ENCODE measurements around the gene ZNF436. TPM values are rescaled to one million over a fixed set of nuclear protein-coding genes. Genes with fewer than 3 reads are reported as not detected.

Gene ZNF436
- total RNA-seq, 2 experiments from 2014 or later = 4.0 to 4.6 TPM

DNA sequence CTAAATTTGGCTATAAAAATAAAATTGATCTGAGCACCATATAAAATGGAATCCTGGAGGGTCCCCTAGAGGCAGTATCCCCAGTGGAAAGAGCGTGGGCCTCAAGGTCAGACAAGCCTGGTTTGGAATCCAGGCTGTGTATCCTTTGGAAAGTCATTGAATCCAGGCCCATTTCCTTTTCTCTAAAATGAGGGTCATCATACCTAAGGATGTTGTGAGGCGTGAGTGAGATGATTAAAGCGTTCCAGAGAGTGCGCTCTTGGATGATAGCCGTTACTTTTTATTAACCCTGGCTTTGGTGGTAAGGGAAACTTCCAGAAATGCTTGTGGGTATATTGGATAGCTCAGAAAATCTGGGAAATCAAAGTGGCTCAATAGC lies 683 bp upstream of the ZNF436 start:
- CTCF ChIA-PET = interaction anchor here (1.0 kb wide), 1 partner anchor 26 kb away, joined by 4 read pairs; the partner anchor contains the start of gene HNRNPR
- POLR2A ChIA-PET = interaction anchor here (0.6 kb wide), 1 partner anchor 26 kb away, joined by 3 read pairs; the partner anchor contains the start of gene HNRNPR

DNA sequence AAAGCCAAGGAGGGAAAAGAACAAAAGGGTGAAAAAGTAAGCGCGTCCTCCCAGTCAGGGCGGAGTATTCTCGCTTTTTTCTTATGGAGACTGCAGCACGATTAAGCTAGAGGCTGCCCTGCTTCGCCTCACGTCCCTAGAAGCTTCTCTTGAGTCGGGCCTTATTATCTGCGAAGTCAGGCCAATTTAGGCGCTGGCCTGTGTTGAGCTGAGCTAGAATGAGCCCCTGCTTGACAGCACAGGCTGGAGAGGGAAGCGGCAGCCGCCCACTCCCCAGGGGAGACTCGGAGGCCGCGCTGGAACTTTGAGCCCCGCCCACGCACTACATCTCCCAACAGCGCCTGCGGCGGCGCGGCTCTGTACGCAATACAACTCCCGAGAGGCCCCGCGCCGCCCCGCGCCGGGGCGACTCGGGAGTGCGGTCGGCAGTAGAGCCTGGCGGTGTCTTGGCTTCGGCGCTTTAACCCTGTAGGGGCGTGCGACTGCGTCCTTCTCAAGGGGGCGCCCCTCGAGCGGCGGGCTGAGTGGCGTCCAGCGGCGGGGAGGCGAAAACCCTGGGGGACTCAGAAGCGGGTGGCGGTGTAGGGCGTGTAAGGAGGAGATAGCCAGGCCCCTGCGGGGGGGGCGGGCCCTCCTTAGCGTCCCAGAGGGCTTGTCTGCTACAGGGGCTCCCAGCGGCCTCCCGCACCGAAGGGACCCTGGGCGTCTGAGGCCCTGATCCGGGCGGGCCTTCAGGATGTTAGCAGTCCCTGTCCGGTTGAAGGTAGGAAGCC lies 888 bp downstream of the ZNF436 start:
- POLR2A ChIA-PET = interaction anchor here (3.1 kb wide), 1 partner anchor 24 kb away, joined by 50 read pairs; the partner anchor contains the start of gene HNRNPR

DNA sequence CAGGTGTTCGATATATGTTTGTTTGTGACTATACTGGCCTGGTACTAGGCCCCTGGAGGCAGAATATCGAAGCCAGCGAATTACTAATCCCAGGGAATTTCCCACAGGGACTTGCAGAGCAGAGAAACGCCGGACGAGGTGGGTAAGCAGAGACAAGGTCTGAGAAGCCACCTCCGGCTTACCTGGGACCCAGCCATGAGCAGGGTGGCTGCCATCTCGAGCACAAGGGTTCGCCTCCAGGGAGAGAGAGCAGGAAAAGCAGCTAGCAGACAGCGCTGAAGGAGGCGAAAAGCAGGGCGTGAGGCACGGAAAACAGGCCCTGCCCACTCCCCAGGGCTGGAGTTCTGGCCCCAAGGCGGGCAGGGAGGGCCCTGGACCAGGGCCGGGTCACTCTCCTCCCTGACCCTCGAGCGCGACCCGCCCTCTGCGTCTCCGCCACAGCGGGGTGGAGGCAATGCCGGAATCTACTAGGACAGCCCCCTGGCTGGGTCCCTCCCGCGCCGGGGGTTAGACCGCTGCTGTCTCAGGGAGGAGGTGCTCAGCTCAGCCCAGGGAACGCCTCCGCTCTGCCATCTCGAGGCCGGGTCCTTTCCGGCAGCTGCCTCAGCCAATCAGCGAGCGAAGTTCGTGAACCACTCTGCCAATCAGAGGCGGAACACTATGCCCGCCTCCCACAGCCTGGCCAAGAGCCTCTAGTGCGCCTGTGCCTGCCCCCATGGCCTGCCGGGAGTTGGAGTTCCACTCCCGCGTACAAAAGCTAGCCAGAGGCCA lies 1.7 kb downstream of the ZNF436 start:
- ChIA-PET POLR2A (interaction anchor here (0.6 to 3.1 kb wide), 2 partner anchors 23 to 455 kb away, joined by 12 to 50 read pairs; partner anchors contain the start of gene HNRNPR), CTCF (interaction anchor here (0.5 to 1.3 kb wide), 2 partner anchors 23 to 44 kb away, joined by 3 to 10 read pairs; partner anchors contain the start of gene HNRNPR)

More for the DNA sequence above, 888 bp downstream of the ZNF436 start:
- CTCF ChIA-PET = interaction anchor here (0.5 to 1.3 kb wide), 2 partner anchors 24 to 44 kb away, joined by 3 to 10 read pairs; partner anchors contain the start of gene HNRNPR

DNA sequence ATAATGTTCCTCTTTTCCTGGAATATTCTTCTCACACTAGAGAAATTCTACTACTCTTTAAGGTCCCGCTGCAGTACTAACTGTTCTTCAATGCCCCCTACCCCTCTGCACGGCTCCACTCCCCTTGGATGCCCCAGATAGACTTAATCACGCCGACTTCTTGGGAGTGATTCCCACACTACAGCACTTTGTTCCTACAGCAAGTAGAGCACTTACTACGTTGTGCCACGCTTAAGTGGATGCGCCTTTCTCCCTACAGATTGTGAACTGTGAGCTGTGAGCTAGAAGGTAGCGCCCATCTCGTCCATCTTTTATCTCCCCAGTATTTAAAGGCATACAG lies 2.2 kb downstream of the ZNF436 start:
- POLR2A ChIA-PET = interaction anchor here (0.6 to 3.1 kb wide), 2 partner anchors 23 to 456 kb away, joined by 12 to 50 read pairs; partner anchors contain the start of gene HNRNPR
- CTCF ChIA-PET = no interaction called here

DNA sequence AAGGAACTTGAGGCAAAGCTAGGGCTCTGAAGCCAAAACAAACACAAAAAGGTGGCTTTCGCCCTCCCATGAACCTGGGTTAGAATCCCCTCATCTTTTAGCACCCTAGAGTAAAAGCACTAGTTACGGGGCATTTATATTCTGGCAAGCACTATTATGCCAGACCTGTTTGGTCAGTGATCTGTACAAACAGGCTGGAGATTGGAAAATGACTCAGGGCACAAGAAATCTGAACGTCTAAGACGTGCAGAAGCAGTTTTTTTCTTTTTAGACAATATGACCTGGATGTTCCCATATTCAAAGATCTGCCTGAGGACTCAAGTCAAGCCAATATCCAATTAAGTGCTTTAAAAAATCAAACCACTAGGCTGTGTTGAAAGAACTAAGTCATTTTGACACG lies 3.0 kb downstream of the ZNF436 start:
- POLR2A ChIA-PET = no interaction called here
- CTCF ChIA-PET = interaction anchor here (1.5 kb wide), 1 partner anchor 24 kb away, joined by 3 read pairs; no protein-coding TSS in a partner anchor

DNA sequence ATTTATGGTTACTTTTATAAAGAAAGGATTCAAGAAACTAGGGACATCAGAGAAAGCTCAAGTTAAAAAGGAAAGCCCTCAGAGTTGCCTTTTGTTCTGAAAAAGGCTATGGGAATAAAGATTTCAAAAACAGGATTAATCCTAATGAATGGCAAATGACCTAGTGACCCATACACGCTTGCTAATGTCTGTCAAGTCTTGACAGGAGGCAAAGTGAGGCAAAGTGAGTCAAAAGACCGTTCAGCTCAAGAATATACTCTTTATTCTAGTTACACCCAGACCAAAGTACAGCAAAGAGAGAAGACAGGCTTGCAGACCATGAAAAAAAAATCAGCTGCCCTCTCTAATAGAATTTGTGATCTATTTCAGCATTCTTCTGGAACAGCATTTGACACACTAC lies 3.5 kb downstream of the ZNF436 start:
- POLR2A ChIA-PET = no interaction called here
- CTCF ChIA-PET = interaction anchor here (1.5 kb wide), 1 partner anchor 23 kb away, joined by 3 read pairs; no protein-coding TSS in a partner anchor

DNA sequence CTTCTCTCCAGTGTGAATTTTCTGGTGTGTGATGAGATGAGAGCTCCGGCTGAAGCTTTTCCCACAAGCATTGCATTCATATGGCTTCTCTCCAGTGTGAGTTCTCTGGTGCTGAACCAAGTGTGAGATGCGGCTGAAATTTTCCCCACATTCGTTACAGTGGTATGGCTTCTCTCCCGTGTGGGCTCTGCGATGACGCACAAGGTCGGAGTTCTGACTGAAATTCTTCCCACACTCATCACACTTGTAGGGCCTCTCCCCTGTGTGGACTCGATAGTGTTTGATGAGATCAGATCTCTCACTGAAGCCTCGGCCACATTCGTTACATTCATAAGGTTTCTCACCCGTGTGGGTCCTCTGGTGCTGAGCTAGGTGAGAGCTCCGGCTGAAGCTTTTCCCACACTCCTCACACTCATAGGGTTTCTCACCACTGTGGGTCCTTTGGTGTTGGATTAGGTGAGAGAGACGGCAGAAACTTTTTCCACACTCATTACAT lies 7.4 kb downstream of the ZNF436 start:
- CTCF ChIA-PET = interaction anchor here (1.8 kb wide), 1 partner anchor 18 kb away, joined by 4 read pairs; the partner anchor contains the start of gene HNRNPR

DNA sequence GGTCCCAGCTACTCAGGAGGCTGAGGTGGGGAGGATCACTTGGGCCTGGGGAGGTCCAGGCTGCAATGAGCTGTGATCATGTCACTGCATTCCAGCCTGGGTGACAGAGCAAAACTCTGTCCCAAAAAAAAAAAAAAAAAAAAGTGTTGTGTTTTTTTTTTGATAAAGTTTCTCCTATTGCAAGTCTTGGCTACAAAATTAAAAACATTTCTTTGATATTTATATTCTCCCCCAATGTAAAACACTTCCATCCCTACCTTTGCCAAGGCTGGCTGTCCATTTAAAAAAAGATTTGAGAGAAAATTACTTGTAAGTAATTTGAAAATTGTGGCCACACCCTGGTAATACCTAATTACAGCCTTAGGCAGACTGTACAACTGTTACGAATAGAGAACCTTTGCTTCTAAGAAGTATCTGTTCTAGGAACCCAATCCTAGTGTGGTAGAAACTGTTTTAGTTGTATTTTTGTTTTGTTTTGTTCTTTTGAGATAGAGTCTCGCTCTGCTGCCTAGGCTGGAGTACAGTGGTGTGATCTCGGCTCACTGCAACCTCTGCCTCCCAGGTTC lies 11.2 kb downstream of the ZNF436 start:
- POLR2A ChIA-PET = no interaction called here

More for the DNA sequence above, 7.4 kb downstream of the ZNF436 start:
- POLR2A ChIA-PET = interaction anchor here (1.3 kb wide), 1 partner anchor 18 kb away, joined by 5 read pairs; the partner anchor contains the start of gene HNRNPR

DNA sequence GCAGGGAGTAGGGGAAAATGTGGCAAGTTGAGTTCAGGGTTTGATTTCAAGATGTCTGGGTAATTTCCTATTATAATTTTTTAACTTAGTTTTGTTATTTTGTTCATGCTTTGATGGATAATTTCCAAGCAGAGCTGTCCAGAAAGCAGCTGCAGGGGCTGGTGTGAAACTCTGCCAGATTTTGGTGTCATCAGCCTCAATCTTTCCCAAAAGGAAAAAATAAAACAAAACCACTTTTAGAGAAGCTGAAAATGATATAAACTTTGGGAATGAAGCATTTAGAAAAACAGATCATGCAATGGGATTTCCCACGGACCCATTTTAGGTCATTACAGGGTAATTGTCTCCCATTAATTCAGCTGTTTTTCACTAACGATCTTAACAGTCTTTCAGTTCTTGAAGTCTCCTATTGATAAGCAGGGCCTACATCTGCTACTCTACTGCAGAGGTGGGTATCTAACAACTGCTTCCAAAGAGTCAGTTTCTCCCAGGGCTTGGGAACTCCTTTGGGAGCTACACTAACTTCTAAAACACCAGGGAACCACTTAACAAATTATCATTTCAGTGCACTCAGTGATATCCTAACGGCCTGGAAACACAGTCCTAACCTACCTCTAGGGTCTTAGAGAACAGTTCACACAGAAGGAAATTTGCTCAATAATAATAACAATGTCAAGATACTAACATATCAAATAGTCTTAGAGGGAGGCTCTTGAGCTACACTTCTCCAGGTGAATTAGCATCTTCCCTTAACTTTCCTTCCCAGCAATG lies 12.3 kb downstream of the ZNF436 start:
- POLR2A ChIA-PET = interaction anchor here (1.2 kb wide), 1 partner anchor 13 kb away, joined by 6 read pairs; the partner anchor contains the start of gene HNRNPR
- CTCF ChIA-PET = interaction anchor here (0.6 to 0.8 kb wide), 2 partner anchors 51 to 1397 kb away, joined by 3 to 5 read pairs; no protein-coding TSS in a partner anchor

More for the DNA sequence above, 11.2 kb downstream of the ZNF436 start:
- CTCF ChIA-PET = interaction anchor here (0.6 kb wide), 1 partner anchor 1396 kb away, joined by 5 read pairs; no protein-coding TSS in a partner anchor

DNA sequence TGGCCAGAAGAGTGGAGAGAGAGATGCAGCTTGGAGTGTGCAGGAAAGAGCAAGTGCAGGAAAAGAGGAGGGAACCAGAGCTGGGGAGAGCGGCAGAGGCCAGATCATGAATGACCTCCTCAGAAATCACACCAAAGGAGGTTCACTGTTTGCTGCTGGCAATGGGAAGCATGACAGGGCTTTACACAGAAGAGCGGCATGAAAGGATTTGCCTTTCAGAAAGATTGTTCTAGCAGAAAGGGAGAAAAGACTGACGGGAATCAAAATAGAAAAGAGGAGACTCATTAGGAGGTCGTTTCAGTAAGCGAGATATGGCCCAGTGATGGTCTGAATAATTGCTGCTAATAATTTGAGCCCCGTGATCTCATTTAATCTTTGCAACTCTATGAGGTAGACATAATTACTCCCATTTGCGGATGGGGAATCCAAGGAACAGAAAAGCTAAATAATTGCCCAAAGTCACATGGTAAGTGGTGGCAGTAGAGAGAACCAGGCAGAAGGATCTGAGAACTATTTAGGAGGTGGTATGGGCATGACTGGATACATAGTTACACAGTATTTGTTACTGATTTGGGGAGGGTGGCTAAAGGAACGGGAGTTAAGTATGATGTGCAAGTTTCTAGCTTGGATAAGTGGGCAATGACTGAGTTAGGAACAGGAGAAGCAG lies 13.0 kb downstream of the ZNF436 start:
- CTCF ChIA-PET = interaction anchor here (0.8 kb wide), 1 partner anchor 52 kb away, joined by 3 read pairs; no protein-coding TSS in a partner anchor
- POLR2A ChIA-PET = interaction anchor here (1.2 kb wide), 1 partner anchor 12 kb away, joined by 6 read pairs; the partner anchor contains the start of gene HNRNPR

DNA sequence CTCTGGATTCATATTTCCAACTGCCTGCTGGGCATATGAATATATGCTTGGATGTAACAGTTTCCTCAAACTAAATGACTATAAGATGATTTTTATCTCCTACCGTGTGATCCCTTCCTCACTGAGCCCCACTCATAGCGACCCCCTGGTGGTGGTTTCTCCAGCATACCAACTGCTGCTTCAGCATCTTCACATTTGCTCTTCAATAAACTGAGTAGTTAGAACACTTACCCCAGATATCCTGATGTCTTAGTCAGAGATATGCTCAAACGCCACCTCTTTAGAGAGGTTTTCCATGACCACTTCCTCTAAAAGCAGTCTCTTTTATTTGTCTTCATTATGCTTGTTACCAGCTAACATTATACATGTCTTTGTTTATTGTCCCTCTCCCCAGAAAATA lies 15.4 kb downstream of the ZNF436 start:
- CTCF ChIA-PET = no interaction called here
- POLR2A ChIA-PET = interaction anchor here (0.6 to 0.7 kb wide), 2 partner anchors 13 to 29 kb away, joined by 3 read pairs; no protein-coding TSS in a partner anchor

DNA sequence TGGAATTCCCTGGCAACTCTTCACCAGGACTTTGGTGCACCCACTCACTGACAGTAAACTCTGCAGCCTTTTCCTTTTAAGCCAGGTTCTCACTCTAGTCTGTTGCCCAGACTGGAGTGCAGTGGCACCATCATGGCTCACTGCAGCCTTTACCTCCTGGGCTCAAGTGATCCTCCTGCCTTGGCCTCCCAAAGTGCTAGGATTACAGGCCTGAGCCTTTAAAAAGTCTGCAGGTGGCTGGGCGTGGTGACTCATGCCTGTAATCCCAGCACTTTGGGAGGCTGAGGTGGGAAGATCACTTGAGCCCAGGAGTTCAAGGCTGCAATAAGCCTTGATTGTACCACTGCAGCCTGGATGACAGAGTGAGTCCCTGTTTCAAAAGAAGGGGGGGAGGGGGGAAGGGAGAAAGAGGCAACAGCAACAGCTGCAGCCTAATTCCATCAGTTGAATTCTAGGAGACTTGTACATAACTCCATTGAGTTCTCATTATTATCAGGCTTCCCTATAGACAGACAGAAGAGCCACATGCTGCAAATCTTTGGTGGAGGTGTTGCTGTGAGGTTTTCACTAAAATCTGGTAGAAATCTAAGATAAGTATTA lies 17.4 kb downstream of the ZNF436 start:
- CTCF ChIA-PET = no interaction called here
- POLR2A ChIA-PET = no interaction called here

DNA sequence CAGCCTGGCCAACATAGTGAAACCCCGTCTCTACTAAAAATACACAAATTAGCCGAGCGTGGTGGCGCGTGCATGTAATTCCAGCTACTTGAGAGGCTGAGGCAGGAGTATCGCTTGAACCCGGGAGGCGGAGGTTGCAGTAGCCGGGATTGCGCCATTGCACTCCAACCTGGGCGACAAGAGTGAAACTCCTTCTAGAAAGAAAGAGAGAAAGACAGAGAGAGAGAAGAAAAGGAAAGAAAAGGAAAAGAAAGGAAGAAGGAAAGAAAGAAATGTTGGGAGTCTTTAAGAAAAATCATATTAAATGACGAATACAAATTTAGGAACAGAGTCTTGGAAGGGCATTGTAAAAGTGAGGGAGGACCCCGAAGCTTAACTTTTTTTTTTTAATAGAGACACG lies 23.7 kb downstream of the ZNF436 start:
- ChIA-PET POLR2A (no interaction called here), CTCF (no interaction called here)

DNA sequence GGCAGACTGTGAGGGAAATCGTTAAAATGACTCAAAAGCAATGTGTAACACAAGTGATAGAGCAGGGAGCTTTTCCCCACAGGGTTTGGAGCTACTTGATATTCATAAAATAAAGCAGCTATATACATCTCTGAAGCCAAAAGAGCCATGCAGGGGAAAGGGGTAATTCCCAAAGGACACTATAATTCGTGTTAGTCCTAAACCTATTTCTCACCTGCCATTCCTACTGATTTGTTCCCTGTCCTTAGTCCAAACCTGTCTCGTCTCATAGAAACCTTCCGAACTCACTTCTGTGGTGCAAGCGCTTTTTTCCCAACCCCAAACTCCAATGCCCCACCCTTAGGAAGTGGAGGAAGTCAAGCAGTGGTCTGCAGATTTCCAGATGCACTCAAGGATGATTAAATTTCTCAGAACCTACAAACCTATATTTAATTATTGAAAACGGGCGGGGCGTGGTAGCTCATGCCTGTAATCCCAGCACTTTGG lies 24.6 kb downstream of the ZNF436 start:
- ChIA-PET POLR2A (interaction anchor here (0.6 to 1.7 kb wide), 9 partner anchors 12 to 243 kb away, joined by 3 to 50 read pairs (median 5); partner anchors contain the start of genes ASAP3, TCEA3 and ZNF436), CTCF (interaction anchor here (1.0 to 1.7 kb wide), 3 partner anchors 17 to 25 kb away, joined by 4 to 10 read pairs (median 4); partner anchors contain the start of gene ZNF436)

DNA sequence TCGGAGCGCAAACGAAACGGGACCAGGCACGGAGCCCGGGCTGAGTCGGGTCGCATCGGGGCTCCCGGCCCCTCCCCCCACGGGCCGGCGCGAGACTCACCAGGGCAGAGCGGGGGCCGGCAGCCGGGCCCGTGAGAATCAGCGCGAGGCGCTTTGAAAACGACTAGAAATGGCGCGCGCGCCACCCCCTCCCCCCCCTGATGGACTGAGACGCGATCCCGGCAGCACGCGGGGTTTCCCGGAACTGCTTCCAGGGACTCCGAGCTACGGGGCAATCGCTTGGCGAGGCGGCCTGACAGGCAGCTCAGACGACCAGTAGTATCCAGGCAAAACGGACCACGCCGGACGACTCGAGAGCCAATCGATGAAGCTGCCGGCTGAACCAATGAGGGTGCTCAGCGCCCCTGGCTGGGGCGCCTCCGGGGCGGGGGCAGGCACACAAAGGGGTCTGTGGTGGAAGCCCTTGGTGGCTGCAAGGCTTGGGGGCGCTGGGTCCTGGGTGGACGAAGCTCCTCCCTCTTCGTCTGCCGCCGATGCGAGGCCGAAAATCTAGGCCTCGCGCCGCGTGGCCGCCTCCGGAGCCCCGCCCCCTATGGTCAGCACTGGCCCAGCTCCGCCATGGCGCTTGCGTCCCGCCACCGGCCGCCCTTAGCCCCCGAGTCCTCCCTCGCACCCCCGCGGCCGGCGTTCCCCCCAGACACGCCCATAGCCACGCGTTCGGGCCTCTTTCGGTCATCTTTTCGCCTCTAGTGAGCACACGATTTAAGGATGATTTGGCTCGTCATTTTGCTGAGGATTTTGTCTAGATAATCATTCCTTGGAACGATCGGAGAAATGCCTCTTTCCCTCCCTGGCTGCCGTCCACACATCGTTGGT lies 25.3 kb downstream of the ZNF436 start, which contains the start of gene HNRNPR:
TSS of gene HNRNPR (minus strand) at position 174 of the 876 bp plus-strand sequence. CDS start 3,276 bp downstream, outside the sequence.
- ChIA-PET CTCF (interaction anchor here (0.6 to 1.7 kb wide), 10 partner anchors 18 to 1644 kb away, joined by 3 to 10 read pairs (median 3); partner anchors contain the start of gene ZNF436), POLR2A (interaction anchor here (0.6 to 1.7 kb wide), 18 partner anchors 12 to 531 kb away, joined by 3 to 50 read pairs (median 5); partner anchors contain the start of genes ASAP3, TCEA3 and ZNF436)

Measured in activated CD8-positive, alpha-beta memory T cell treated with anti-CD3 and anti-CD28 coated beads for 36 hours (primary cell).